Posterior vena cava (tissue), 2 donors: ENCODE data around the gene THRB. TPM values are rescaled to one million over a fixed set of nuclear protein-coding genes. Genes with fewer than 3 reads are reported as not detected.

Experiments used
- DNase-seq: peaks from one replicate; pipeline ENCODE4 v3.0.0-alpha.2; 2020; ENCODE audit warnings: low spot score
- intact Hi-C, 2 donors: fragments of 100-400 bp; cut with DNase I; formaldehyde crosslinking; loops; one replicate each; pipeline versions ENCODE4 v1.14.1 to v1.14.2; 2022 to 2023
- total RNA-seq, 2 donors: library from RNA; stranded (reverse); fragmentation: NEBNext Ultra II Directional; extraction: Animal tissue kit (Norgen Biotek cat#: 25700); gene quantifications; one replicate each; pipeline ENCODE4 v1.2.1, GENCODE V29; 2021
- donor health status: DM: yes; HTN: yes; CAD: no.
- donor health status: DM: yes; HTN: yes; CAD: no.

The THRB gene
- total RNA-seq, 2 donors from 2014 or later: 25.0 to 32.5 TPM

DNA sequence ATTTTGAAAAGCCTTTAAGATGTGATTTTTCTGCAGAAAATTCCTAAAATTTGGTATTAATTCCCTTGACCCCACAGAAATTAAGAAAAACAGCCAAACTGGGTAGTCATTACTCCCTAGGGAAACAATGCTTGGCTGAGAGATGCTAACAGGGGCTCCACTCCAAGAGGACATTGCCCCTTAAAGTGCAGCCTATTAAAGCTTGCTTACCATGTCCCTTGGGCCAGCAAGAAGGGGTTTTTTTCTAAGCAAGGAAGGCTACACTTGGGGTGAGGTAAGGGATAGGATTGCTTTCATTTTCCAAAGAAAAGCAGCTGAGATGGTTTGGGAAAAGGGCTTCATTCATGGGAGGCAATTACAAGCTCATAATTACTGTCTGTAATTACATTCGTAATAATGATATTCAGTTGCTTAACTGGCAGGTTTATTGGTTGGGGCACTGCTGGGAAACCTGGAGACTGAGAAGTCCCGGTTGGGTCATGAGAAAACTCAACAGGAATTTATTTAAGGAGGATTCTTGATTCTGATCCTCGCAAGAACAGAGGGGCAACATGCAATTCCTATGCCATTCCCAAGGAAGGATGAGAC, 302.1 kb downstream of the THRB start:
- DNase-seq: no peak
- intact Hi-C loops: no loop called here

DNA sequence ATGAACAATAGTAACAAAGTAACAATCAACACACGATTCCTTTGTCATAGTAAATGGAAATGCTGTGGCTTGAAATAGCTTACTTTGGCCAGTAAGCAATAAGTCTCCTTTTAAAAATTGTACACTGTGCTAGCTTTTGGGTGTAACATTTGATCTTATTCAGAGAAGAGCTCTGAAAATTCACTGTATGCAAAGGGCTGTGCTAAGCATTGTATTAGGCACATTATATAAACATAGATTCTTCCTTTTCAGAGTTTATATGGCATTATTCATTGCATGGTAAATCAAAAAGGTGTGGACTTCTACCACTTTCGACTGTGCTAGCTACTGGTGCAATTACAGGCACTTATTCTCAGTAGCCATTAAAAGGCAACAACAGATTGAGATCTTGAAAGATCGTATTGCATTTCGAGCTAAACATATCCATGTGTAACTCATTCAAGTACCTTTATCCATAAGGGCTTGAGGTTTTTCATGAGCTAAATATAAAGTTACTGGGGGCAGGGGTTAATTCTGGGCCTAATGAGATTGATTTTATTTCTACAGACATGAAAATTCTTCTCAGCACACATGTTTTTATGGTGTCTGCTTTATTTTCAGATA, 302.7 kb downstream of the THRB start:
- no peak for DNase-seq
- intact Hi-C loops: no loop called here

DNA sequence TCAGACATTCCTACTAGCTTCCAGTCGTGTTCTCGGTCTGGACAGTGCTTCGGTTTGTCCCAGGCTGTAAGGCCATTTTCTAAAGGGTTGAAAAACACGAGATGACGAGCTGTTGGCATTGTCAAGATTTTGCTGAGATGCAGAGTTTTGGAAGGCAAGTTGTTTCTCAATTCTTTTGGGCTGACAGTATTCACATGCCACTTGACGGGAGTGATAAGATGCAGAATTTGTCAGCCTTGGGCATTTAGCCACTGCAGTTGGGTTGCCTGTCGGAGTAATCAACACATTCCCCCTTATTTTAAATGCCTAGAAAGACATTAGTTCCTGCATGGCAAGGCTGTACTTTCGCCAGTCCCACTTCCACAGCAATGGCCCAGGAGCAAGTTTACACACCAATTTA, 304.4 kb downstream of the THRB start:
- no peak for DNase-seq
- intact Hi-C loops: no loop called here

DNA sequence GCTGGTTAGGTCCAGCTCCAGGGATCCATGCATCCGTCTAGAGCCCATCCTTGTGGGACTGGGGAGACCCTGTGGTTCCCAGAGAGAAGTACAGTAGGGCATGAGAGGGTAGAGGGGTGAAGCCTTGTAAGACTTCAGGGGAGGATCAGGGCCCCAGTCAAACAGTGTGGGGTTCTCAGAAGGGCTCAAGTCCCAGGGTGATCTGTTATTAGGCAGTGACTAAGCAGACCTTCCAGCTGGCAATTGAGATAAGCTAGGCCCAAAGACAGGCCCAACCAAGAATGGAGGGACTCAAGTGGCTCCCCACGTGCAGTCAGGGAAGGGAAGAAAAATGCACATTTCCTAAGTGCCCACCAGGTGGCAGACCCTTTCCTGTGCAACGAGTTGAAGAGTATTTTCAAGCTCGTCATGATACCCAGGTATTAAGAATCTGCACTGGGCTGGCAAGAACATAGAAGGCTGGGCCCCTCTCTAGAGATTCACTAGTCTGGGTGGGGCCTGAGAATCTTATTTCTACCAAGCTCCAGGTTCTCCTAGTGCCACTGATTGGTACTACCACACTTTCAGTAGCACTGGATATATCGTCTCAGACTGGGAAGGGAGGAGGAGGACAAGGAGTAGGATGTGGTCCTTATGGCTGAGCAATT, 308.8 kb downstream of the THRB start:
- intact Hi-C loops: no loop called here
- DNase-seq: no peak

DNA sequence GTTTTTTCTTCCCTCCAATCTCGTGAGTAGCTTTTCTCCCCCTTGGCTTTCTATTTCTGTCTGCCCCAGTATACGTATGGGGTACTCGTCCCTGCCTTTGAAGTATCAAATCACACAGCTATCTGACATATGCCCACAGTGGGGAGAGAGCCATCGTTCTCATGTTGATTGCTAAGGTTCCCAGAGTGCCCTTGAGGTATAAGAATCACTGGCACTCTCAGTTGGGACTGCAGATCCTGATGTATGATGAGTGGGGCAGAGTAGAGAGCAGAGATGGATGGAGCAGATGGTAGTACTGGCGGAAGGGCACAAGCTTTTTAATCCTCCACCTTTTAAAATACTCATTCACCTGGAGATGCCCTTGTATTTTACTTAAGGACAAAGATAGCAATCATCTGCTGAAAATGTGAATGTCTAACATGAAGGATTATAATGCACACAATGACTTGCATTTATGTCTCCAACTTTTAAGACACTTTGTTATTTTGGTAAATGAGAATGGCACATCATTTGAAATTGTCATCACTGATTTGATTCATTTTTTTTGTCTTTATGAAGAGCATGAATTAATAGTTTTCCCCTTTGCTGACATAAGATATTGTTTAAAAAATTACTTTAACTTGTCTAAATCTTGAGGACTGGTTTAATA, 310.0 kb downstream of the THRB start:
- intact Hi-C loops: no loop called here
- DNase-seq: no peak

DNA sequence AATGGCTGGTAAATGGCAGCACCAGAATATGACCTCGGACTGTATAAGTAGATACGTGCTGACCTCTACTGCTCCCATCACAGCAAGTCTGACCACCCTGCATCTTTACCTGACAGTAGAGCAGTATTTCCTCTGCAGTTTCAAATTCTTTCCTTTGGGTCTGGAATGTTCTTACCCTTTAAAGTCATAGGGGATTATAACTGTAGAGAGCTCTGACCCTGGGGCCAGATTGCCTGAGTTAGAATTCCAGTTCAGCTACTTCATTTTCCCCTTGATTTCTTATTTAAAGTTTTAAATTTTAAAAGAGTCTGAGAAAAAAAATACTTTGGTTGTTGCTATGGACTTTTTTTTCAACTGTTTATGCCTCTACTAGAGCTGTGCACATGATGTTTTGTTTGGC, 311.9 kb downstream of the THRB start:
- no peak for DNase-seq
- intact Hi-C loops: no loop called here

DNA sequence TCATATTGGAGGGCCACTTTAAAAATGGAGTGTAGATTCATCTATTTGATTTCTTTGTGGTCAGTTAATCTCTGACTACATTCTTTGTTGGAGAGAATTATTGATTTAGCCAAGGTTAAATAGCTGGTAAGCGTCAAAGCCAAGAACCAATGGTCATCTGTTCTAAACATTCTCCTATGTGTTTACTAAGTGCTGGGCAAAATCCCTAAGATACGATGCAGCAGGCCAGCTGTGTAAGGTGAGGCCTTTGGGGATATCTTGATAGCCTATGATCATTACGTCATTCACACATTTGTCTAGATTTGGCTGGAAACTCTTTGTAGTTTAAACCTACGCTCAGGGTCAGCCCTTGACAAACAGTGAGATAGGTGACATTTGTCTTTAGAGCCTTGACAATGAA, 313.4 kb downstream of the THRB start:
- intact Hi-C loops: loop anchor here in 1 of 2 donors (2.0 kb wide), 1 partner anchor 14 kb away; no protein-coding TSS in a partner anchor
- no peak for DNase-seq

DNA sequence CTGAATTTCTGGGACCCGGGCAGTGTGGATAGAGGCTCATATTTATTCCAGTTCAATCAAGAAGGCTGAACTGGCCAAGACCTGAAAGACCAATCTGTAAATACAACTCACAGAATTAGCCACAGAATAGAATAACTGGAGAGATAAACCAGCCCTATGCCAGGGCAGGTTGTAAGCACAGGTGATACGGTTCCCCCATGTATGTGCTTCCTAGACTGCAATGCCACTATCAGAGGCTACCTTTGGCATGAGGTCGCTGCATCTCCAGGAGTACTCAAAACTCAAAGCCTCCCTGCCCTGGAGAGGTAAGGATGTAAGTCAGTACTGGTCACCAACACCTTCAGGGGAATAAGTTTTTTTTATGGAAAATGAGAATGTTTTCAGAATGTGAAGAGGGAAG, 314.0 kb downstream of the THRB start:
- intact Hi-C loops: loop anchor here in 1 of 2 donors (2.0 kb wide), 1 partner anchor 14 kb away; no protein-coding TSS in a partner anchor

DNA sequence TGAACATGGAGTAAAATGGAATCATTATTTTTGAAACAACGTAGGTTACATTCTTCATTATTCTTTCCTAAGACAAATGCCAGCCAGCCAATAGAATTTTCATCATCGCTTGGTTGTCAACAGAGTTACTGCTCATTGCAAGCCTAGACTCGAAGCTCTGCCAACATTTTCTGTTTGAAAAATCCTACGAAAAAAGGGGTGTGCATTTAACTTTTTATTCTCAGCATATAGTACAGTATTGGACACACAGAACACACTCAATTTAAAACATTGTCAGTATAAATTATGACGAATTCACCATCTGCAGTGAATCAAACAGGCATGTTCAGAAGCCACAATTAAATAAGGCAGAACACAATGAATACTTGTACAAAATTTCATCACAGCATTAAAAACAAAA, 317.4 kb downstream of the THRB start:
- no peak for DNase-seq
- intact Hi-C loops: no loop called here

More for the DNA sequence above, 314.0 kb downstream of the THRB start:
- no peak for DNase-seq

DNA sequence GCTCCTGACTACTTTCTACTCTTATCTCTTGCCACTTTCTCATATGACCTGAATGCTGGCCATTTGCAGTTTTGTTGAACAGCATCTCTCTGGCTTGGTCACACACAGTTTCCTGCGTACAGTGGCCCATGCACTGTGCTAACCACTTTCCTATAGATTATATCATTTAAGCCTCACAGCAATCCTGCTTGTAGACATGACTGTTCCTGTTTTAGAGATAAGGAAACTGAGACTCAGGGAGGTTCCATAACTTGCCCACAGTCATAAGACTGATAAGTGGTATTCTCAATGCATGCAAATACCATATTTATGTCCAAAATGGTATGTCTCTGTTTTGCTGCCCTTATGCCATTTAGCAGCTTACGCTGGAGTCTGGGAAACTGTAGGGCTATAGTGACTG, 320.0 kb downstream of the THRB start:
- DNase-seq: no peak
- intact Hi-C loops: no loop called here

DNA sequence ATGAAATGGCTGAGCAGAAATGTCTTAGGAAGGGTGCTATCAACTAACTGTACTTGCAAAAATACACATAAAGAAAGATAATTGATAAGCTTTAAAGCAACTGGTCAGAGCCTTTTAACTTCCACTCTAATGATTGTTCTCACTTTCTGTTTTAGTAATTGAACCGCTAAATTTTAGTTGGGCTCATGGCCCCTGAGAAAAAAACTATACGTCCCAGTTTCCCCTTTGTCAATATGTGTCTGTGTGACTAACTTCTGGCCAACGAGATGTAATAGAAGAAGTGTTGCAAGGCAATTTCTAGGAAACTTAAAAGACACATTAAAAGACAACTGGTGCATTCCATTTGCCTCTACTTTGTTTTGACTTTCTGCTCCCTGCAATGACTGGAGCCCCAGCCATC, 325.7 kb downstream of the THRB start:
- no peak for DNase-seq
- intact Hi-C loops: no loop called here

DNA sequence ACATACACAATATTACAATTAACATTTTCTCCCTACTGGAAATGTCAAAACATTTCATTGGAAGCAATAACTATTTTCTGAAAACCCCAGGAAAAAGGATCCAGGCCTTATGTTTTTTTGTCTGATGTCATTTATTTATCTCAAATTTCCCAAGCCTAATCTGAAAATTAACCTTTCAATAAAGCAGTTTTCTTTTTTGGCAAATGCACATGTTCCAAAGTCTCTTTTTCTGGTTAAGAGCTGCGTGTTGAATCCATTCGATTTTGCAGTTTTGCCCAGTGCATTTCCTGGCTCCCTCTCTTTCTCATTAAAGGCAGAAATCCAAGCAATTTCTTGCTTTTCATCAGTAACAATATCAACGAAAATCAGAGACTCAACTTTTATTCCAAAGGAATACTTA, 327.2 kb downstream of the THRB start:
- DNase-seq: no peak
- intact Hi-C loops: no loop called here

DNA sequence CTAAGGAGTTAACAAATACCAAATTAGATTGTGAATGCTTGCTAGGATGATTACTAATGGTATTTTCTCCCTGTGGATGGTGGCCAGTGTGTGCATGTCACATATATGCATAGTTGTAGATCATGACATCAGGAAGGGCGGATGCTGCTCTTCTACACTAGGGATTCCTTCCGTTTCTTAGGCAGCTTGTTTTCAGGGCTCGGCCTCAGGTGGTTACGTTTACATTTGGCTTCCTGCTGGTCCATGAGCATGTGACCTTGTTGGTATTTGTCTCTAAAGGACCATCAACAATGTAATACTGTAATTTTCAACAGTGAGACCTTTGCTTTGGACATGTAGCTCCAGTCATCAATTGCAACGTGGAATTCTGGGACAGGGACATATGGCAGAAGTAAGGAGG, 328.1 kb downstream of the THRB start:
- intact Hi-C loops: no loop called here

DNA sequence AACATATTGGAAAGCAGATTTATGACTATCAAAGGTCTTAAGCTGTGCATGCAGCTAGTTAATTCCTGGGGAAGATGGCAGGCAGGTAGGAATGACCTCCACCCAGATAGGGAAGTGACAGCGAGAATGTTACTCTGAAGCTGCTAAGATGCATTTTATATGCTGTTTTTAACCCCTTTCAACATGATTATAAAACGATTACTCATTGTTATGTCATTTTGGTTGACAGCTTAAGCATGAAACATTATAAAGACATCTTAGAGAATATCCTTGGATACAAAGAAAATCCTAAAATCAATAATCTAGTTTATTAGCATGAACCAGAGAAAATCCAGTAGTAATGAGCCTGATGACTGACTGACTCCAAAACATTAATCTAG, 329.1 kb downstream of the THRB start:
- intact Hi-C loops: no loop called here
- no peak for DNase-seq

More for the DNA sequence above, 328.1 kb downstream of the THRB start:
- no peak for DNase-seq

DNA sequence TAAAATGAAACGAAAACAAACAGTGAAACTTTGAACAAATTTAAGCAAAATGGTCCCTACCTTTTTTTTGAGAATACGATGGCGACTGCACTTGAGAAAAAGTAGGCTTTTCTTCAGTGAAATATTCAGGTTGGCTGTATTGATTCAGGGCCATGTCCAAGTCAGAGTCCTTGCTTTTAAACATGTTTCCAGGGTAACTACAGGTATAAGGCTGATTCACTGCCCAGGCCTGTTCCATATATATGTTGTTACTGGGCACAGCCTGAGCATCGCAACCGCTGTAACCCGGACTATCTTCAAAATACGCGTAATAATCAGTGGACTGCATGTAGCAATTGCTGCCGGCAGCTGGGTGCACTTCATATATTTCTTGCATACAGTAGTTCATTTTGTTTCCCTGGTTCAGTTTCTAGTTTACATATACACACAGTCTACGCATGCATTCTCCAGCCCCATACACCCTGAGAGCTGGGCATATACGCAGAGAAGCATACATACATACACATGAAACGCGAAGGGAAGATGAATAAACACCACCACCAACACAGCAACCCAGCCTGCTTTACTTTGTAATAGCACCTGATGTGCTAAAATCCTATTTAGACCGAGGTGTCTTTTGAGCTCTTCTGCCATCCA, 329.6 kb downstream of the THRB start:
- no peak for DNase-seq
- intact Hi-C loops: no loop called here

DNA sequence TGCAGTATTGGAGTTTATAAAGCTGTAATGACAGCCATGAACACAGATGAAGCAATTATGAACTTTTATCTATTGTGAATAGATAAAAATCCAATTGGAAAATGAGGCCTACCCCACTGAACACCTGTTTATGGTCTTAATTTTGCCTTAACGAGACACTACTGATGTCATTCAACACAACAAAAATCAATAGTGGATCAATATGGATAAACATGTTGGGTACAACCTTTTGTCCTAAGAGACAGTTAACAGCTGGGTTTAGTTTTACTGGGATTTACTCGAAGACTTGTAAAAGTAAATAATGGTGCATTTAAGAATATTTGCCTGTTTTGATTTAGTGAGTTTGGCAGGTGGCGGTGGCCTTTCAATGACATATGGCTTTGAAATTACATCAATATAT, 331.7 kb downstream of the THRB start:
- intact Hi-C loops: no loop called here
- DNase-seq: no peak

DNA sequence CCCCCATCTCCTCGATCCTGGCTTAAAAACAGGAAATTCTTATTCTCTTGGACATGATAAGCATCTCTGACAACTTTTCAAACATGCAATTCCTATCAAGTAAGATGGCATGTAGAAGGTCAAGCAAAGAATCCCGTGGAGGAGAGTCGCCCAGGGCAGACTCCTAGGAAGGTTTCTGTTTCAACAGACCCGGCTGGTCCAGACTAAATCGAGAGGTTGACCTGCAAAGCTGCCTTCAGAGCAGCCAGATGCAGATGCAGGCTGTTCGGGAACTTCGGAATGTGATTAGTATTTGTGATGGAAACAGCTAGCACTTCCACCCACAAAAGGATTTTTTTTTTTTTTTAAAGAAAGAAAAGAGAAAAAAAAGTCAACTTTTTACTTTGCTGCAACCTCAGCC, 332.8 kb downstream of the THRB start:
- no peak for DNase-seq
- intact Hi-C loops: no loop called here

DNA sequence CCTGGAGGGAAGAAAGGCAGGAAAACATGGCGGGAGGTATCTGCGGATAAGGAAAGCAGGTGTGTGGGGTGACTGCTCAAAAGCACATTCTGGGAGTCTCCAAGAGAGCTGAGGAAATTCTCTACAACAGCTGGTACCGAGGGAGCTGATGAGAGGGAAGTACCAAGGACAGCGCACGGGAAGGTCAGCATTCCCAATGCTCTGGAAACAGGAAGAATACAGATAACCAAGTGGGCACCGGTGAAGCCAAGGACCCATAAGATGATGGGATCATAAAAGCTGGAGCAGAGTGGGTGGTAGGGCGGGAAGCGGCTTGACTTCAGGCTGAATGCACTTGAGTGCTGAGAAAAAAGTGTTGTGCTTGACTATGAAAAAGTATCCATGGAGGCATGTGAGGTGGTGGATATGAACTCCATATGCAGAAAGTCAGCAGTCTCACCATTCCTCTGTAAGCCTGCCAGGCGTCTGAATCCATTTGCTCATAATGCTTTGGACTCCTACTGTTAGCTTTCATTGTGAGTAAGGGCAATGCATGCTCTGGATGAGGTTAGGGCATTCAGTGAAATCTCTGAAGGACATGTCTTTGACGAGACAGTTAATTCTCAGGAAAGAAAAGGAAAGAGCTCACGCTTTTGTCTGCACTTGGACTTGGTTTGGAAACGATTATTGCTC, 334.1 kb downstream of the THRB start:
- no peak for DNase-seq
- intact Hi-C loops: no loop called here

DNA sequence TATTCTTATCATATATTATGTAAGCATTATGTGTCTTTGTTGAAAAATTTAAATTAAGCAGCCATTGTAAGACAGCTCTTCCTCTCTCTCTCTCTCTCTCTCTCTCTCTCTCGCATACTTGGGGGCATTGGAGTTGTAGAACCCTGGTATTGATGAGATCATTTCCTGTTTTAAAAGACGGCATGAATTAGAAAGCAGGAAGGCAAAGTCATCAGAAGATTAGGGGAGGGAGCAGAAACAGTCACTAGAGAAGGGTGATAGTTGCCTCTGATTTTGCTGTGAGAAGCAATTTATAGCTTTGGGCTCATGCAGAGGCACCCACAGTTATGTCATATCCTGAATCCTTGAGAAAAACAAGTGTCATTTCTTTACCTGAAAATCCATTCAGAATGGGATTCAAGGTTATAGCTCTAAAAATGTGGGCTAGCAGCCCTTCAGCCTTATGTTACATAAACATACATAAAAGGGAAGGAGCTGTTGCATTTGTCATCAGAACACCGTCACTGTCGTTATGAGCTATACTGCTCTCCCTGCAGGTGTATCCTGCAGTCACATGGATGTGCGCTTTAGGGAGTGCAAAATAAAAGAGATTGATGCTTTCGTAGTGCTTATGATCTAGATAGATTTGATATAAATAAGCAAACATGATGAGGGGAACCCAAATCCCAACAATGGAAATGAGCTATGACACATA, 335.7 kb downstream of the THRB start:
- intact Hi-C loops: no loop called here
- DNase-seq: no peak
